ENCODE results near the gene MAP3K1. TPM values are rescaled to one million over a fixed set of nuclear protein-coding genes. Genes with fewer than 3 reads are reported as not detected.

MAP3K1 gene
- polyA plus RNA-seq, 1 donor: 25.6 TPM

GRCh38 chr5:56798521-56798920, 16.8 kb upstream of the MAP3K1 start:
- DNase-seq: no peak
- Histone ChIP-seq H3K36me3 (ENCODE audit: control insufficient read depth, insufficient read depth, low read length) (no peaks in the 10 kb centered on the region), H3K9me3 (ENCODE audit: control insufficient read depth, low read depth, low read length) (no peaks in the 10 kb centered on the region), H3K27me3 (ENCODE audit: control insufficient read depth, insufficient read depth, low read length) (no peaks in the 10 kb centered on the region), H3K4me3 (ENCODE audit: low read length) (no peak overlapping the region), H3K27ac (ENCODE audit: low read length) (no peak overlapping the region), H3K4me1 (ENCODE audit: control insufficient read depth, insufficient read depth, low read length) (no peaks in the 10 kb centered on the region)

DNA sequence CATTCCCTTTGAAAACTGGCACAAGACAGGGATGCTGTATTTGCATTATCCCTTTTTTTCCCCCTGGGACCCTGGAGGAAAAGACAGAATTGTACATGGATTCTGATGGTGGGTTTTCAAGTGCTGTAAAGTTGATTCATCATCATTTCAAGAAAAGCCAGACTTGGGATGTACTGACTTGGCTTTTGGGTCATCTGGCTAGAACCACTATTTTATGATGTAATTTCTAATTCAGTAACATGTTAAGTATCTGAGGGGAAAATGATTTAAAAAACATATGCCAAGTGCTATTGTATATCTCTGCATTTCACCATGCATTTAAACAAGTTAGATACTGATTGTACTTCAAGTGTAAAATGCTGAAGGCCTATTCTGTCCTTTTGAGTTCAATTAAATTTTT, 15.2 kb upstream of the MAP3K1 start:
- Histone ChIP-seq H3K27me3 (ENCODE audit: control insufficient read depth, insufficient read depth, low read length) (no peaks in the 10 kb centered on the region), H3K4me1 (ENCODE audit: control insufficient read depth, insufficient read depth, low read length) (no peaks in the 10 kb centered on the region), H3K4me3 (ENCODE audit: low read length) (no peak overlapping the region), H3K9me3 (ENCODE audit: control insufficient read depth, low read depth, low read length) (no peaks in the 10 kb centered on the region), H3K27ac (ENCODE audit: low read length) (no peak overlapping the region), H3K36me3 (ENCODE audit: control insufficient read depth, insufficient read depth, low read length) (no peaks in the 10 kb centered on the region)
- no peak for DNase-seq

DNA sequence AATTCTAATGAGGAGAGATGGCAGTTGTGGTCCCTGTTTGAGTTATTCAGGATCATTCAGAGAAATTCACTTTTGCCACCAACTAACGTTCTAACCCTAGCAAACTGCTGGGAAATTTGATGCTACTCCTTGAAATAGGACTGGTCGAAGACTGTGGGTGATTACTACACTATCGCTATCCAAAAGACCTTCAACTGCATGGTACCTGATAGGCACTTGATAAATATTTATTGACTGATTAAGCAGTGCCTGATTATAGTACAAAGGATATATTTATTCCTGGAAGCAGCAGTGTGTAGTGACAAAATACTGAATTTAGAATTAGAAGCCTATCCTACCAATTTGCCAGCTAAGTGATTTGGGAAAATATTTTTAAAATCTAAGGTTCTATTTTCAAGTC, 14.1 kb upstream of the MAP3K1 start:
- Histone ChIP-seq H3K9me3 (ENCODE audit: control insufficient read depth, low read depth, low read length) (no peaks in the 10 kb centered on the region), H3K27ac (ENCODE audit: low read length) (no peak overlapping the region), H3K4me1 (ENCODE audit: control insufficient read depth, insufficient read depth, low read length) (no peaks in the 10 kb centered on the region), H3K36me3 (ENCODE audit: control insufficient read depth, insufficient read depth, low read length) (no peaks in the 10 kb centered on the region), H3K27me3 (ENCODE audit: control insufficient read depth, insufficient read depth, low read length) (no peaks in the 10 kb centered on the region), H3K4me3 (ENCODE audit: low read length) (no peak overlapping the region)
- DNase-seq: no peak
- no CpG with 5 or more reads among the region's 3 CpGs for WGBS (ENCODE audit: insufficient coverage, low lambda C conversion rate)

GRCh38 chr5:56802205-56802604, 13.1 kb upstream of the MAP3K1 start:
- Histone ChIP-seq H3K27me3 (ENCODE audit: control insufficient read depth, insufficient read depth, low read length) (no peaks in the 10 kb centered on the region), H3K4me1 (ENCODE audit: control insufficient read depth, insufficient read depth, low read length) (no peaks in the 10 kb centered on the region), H3K9me3 (ENCODE audit: control insufficient read depth, low read depth, low read length) (no peaks in the 10 kb centered on the region), H3K4me3 (ENCODE audit: low read length) (no peak overlapping the region), H3K27ac (ENCODE audit: low read length) (no peak overlapping the region), H3K36me3 (ENCODE audit: control insufficient read depth, insufficient read depth, low read length) (no peaks in the 10 kb centered on the region)
- no peak for DNase-seq
- no CpG with 5 or more reads among the region's 2 CpGs for whole genome bisulfite sequencing (ENCODE audit: insufficient coverage, low lambda C conversion rate)

GRCh38 chr5:56803025-56803424, 12.3 kb upstream of the MAP3K1 start:
- H3K36me3 ChIP-seq (ENCODE audit: control insufficient read depth, insufficient read depth, low read length): no peaks in the 10 kb centered on the region
- H3K9me3 ChIP-seq (ENCODE audit: control insufficient read depth, low read depth, low read length): no peaks in the 10 kb centered on the region
- WGBS (ENCODE audit: insufficient coverage, low lambda C conversion rate): 100% methylated on average over 1 of the region's 2 CpGs
- H3K4me3 ChIP-seq (ENCODE audit: low read length): no peak overlapping the region
- H3K4me1 ChIP-seq (ENCODE audit: control insufficient read depth, insufficient read depth, low read length): no peaks in the 10 kb centered on the region
- no peaks in the 10 kb centered on the region for H3K27me3 ChIP-seq (ENCODE audit: control insufficient read depth, insufficient read depth, low read length)
- no peak overlapping the region for H3K27ac ChIP-seq (ENCODE audit: low read length)
- no peak for DNase-seq

GRCh38 chr5:56803894-56804293, 11.5 kb upstream of the MAP3K1 start:
- no peak overlapping the region for H3K4me3 ChIP-seq (ENCODE audit: low read length)
- DNase-seq: no peak
- no peaks in the 10 kb centered on the region for H3K27me3 ChIP-seq (ENCODE audit: control insufficient read depth, insufficient read depth, low read length)
- H3K36me3 ChIP-seq (ENCODE audit: control insufficient read depth, insufficient read depth, low read length): no peaks in the 10 kb centered on the region
- H3K9me3 ChIP-seq (ENCODE audit: control insufficient read depth, low read depth, low read length): no peaks in the 10 kb centered on the region
- no peak overlapping the region for H3K27ac ChIP-seq (ENCODE audit: low read length)
- H3K4me1 ChIP-seq (ENCODE audit: control insufficient read depth, insufficient read depth, low read length): no peaks in the 10 kb centered on the region
- 89% methylated on average over 1 of the region's 1 CpG for WGBS (ENCODE audit: insufficient coverage, low lambda C conversion rate)

GRCh38 chr5:56807679-56808078, 7.7 kb upstream of the MAP3K1 start:
- no peak overlapping the region for H3K27ac ChIP-seq (ENCODE audit: low read length)
- DNase-seq: peak in 1 of 2 donors; percentile 62
- 50% methylated on average over 2 of the region's 5 CpGs for WGBS (ENCODE audit: insufficient coverage, low lambda C conversion rate)
- no peaks in the 10 kb centered on the region for H3K27me3 ChIP-seq (ENCODE audit: control insufficient read depth, insufficient read depth, low read length)
- H3K4me3 ChIP-seq (ENCODE audit: low read length): no peak overlapping the region
- no peaks in the 10 kb centered on the region for H3K4me1 ChIP-seq (ENCODE audit: control insufficient read depth, insufficient read depth, low read length)
- no peaks in the 10 kb centered on the region for H3K36me3 ChIP-seq (ENCODE audit: control insufficient read depth, insufficient read depth, low read length)
- H3K9me3 ChIP-seq (ENCODE audit: control insufficient read depth, low read depth, low read length): no peaks in the 10 kb centered on the region

GRCh38 chr5:56808211-56808610, 7.1 kb upstream of the MAP3K1 start:
- no peaks in the 10 kb centered on the region for H3K27me3 ChIP-seq (ENCODE audit: control insufficient read depth, insufficient read depth, low read length)
- H3K36me3 ChIP-seq (ENCODE audit: control insufficient read depth, insufficient read depth, low read length): no peaks in the 10 kb centered on the region
- H3K4me1 ChIP-seq (ENCODE audit: control insufficient read depth, insufficient read depth, low read length): no peaks in the 10 kb centered on the region
- no peak for DNase-seq
- no peak overlapping the region for H3K27ac ChIP-seq (ENCODE audit: low read length)
- no peak overlapping the region for H3K4me3 ChIP-seq (ENCODE audit: low read length)
- no peaks in the 10 kb centered on the region for H3K9me3 ChIP-seq (ENCODE audit: control insufficient read depth, low read depth, low read length)
- 83% methylated on average over 1 of the region's 4 CpGs for WGBS (ENCODE audit: insufficient coverage, low lambda C conversion rate)

DNA sequence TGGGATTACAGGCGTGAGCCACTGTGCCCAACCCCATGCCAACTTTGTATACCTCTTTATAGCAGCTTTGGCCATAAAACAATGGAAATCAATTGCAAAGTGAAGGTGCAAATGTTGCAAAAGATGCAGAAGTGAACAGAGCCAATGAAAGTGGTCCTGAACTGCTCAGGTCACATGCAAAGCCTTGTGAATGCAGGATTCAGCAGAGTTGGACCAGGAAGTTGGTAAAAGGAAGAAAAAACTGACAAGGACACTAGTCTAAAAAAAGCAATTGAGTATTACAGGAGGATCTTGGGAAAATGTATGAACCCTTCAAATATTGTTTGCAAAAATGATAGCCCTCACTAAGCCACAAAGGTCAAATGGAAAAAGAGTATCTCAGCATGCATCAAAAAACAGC, 4.5 kb upstream of the MAP3K1 start:
- no CpG with 5 or more reads among the region's 1 CpG for WGBS (ENCODE audit: insufficient coverage, low lambda C conversion rate)
- Histone ChIP-seq H3K9me3 (ENCODE audit: control insufficient read depth, low read depth, low read length) (no peaks in the 10 kb centered on the region), H3K27ac (ENCODE audit: low read length) (no peak overlapping the region), H3K27me3 (ENCODE audit: control insufficient read depth, insufficient read depth, low read length) (no peaks in the 10 kb centered on the region), H3K4me3 (ENCODE audit: low read length) (no peak overlapping the region), H3K36me3 (ENCODE audit: control insufficient read depth, insufficient read depth, low read length) (no peaks in the 10 kb centered on the region), H3K4me1 (ENCODE audit: control insufficient read depth, insufficient read depth, low read length) (peaks cover 2% of the 10 kb centered on the region)
- DNase-seq: no peak

DNA sequence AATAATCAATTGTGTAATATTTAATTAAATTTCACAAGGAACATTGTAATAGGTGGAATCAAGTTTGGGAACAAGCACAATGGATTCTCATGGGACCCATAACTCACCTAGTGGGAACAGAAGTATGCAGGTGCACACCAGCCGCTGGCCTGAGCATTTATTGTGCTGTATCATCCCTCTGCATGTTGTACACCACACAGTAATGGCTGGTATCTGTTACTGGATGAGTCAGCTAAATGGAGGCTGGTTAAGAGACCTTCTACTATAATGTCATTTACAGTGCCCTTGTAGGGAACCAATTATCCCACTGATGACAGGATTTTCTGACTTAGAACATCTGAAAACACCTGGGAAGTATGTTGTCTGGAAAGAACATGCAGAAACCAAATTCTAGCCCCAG, 3.2 kb upstream of the MAP3K1 start:
- H3K36me3 ChIP-seq (ENCODE audit: control insufficient read depth, insufficient read depth, low read length): no peaks in the 10 kb centered on the region
- H3K27me3 ChIP-seq (ENCODE audit: control insufficient read depth, insufficient read depth, low read length): no peaks in the 10 kb centered on the region
- no peaks in the 10 kb centered on the region for H3K9me3 ChIP-seq (ENCODE audit: control insufficient read depth, low read depth, low read length)
- no peak overlapping the region for H3K27ac ChIP-seq (ENCODE audit: low read length)
- H3K4me3 ChIP-seq (ENCODE audit: low read length): no peak overlapping the region
- no CpG with 5 or more reads among the region's 1 CpG for WGBS (ENCODE audit: insufficient coverage, low lambda C conversion rate)
- peak; percentile 28 to 44 for DNase-seq
- H3K4me1 ChIP-seq (ENCODE audit: control insufficient read depth, insufficient read depth, low read length): peaks cover 2% of the 10 kb centered on the region

- Histone ChIP-seq H3K4me1 (ENCODE audit: control insufficient read depth, insufficient read depth, low read length) (peaks cover 2% of the 10 kb centered on the region), H3K36me3 (ENCODE audit: control insufficient read depth, insufficient read depth, low read length) (no peaks in the 10 kb centered on the region), H3K9me3 (ENCODE audit: control insufficient read depth, low read depth, low read length) (no peaks in the 10 kb centered on the region), H3K27me3 (ENCODE audit: control insufficient read depth, insufficient read depth, low read length) (no peaks in the 10 kb centered on the region), H3K27ac (ENCODE audit: low read length) (no peak overlapping the region), H3K4me3 (ENCODE audit: low read length) (no peak overlapping the region)
- 80% methylated on average over 2 of the region's 4 CpGs for WGBS (ENCODE audit: insufficient coverage, low lambda C conversion rate)
- no peak for DNase-seq
These were observed 2.0 kb upstream of the MAP3K1 start for GRCh38 chr5:56813302-56813701.

Measured in large intestine (tissue), 3 donors.